SH-SY5Y (cell line): ENCODE measurements around the gene ACTG2.

Source experiments
- GATA2 ChIP-seq: IDR thresholded peaks from 2 replicates; pipeline ENCODE4 v1.6.1; 2011; ENCODE audit warnings: mild to moderate bottlenecking, low read depth, low read length
- GATA3 ChIP-seq: IDR thresholded peaks from 2 replicates; pipeline ENCODE4 v1.6.1; 2011; ENCODE audit warnings: low read depth, mild to moderate bottlenecking, low read length, moderate library complexity

- TF ChIP-seq GATA2, result no peak
- no peak for TF ChIP-seq GATA3
Observed at GRCh38 chr2:73917296-73917695, 24.5 kb downstream of the ACTG2 start.
